ENCODE measurements around the gene SMKR1.

DNA sequence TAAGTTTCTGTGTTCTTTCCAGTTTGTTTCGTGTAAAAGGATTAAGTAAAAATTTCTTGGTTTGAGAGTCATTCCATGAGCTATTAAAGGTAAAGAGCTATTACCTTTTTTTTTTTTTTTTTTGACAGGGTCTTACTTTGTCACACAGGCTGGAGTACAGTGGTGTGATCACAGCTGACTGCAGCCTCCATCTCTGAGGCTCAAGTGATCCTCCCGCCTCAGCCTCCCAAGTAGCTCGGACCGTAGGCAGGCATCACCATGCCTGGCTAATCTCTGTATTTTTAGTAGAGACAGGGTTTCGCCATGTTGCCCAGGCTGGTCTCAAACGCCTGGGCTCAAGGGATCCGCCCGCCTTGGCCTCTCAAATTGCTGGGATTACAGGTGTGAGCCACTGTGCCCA is 1.4 kb downstream of the SMKR1 start:
- TF ChIP-seq POLR2A (IDR thresholded peaks at IDR 0.05; ENCODE audit: low read depth, low read length) (no peak), POLR2AphosphoS5 (IDR thresholded peaks at IDR 0.05; ENCODE audit: low read depth, low read length) (no peak)

All from GM12891 (cell line).